ENCODE data around the gene ZNF416. TPM values are rescaled to one million over a fixed set of nuclear protein-coding genes. Genes with fewer than 3 reads are reported as not detected.

The ZNF416 gene
- total RNA-seq, 1 experiment from 2014 or later = 8.7 TPM

DNA sequence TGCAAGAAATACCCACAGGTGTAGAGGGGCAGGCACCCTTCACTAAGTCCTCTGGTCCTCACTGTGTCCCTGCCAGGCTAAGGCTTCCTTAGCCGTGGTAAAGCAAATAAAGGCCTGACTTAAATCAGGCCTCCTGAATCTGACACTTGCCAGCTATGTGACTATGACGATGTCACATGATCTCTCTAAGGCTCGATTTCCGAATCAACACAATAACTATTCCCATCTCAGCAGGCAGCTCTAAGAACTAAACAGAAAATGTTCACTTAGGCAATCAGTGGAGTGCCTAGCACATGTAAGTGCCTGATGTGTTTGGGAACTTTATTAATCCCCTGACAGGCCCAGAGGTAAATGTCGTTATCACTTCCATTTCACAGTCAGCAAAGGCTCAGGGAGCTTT lies 21.1 kb downstream of the ZNF416 start:
- peaks cover 7% of the 10 kb centered on the region for H3K4me1 ChIP-seq (ENCODE audit: control insufficient read depth, insufficient read depth, low read length)
- ChIA-PET POLR2A (no interaction called here), CTCF (no interaction called here)
- no peak overlapping the region for H3K27ac ChIP-seq (ENCODE audit: low read length)
- intact Hi-C loops (cut with micrococcal nuclease; ENCODE audit: unreplicated experiment) (no loop called here), in situ Hi-C loops (cut with HindIII; ENCODE audit: low pct_unique_long_range_greater_than_20kb, low sequenced_read_pairs) (no loop called here)
- H3K36me3 ChIP-seq (ENCODE audit: control insufficient read depth, insufficient read depth, low read length) = no peaks in the 10 kb centered on the region
- BruUV-seq (replicated peaks) = no TSS peak
- no peaks in the 10 kb centered on the region for H3K27me3 ChIP-seq (ENCODE audit: control insufficient read depth, insufficient read depth, low read length)
- TF ChIP-seq, protein P1, sequence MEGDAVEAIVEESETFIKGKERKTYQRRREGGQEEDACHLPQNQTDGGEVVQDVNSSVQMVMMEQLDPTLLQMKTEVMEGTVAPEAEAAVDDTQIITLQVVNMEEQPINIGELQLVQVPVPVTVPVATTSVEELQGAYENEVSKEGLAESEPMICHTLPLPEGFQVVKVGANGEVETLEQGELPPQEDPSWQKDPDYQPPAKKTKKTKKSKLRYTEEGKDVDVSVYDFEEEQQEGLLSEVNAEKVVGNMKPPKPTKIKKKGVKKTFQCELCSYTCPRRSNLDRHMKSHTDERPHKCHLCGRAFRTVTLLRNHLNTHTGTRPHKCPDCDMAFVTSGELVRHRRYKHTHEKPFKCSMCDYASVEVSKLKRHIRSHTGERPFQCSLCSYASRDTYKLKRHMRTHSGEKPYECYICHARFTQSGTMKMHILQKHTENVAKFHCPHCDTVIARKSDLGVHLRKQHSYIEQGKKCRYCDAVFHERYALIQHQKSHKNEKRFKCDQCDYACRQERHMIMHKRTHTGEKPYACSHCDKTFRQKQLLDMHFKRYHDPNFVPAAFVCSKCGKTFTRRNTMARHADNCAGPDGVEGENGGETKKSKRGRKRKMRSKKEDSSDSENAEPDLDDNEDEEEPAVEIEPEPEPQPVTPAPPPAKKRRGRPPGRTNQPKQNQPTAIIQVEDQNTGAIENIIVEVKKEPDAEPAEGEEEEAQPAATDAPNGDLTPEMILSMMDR (IDR thresholded peaks at IDR 0.05) = no peak
- no peak for TF ChIP-seq POLR2AphosphoS5 (IDR thresholded peaks at IDR 0.05; ENCODE audit: low read depth, low read length)
- no peak for TF ChIP-seq SIN3A (IDR thresholded peaks at IDR 0.05; ENCODE audit: borderline replicate concordance, insufficient read depth, low read depth, low read length)
- TF ChIP-seq TCF7L2 (IDR thresholded peaks at IDR 0.05; ENCODE audit: low read depth, low read length) = no peak
- TF ChIP-seq, protein P2, sequence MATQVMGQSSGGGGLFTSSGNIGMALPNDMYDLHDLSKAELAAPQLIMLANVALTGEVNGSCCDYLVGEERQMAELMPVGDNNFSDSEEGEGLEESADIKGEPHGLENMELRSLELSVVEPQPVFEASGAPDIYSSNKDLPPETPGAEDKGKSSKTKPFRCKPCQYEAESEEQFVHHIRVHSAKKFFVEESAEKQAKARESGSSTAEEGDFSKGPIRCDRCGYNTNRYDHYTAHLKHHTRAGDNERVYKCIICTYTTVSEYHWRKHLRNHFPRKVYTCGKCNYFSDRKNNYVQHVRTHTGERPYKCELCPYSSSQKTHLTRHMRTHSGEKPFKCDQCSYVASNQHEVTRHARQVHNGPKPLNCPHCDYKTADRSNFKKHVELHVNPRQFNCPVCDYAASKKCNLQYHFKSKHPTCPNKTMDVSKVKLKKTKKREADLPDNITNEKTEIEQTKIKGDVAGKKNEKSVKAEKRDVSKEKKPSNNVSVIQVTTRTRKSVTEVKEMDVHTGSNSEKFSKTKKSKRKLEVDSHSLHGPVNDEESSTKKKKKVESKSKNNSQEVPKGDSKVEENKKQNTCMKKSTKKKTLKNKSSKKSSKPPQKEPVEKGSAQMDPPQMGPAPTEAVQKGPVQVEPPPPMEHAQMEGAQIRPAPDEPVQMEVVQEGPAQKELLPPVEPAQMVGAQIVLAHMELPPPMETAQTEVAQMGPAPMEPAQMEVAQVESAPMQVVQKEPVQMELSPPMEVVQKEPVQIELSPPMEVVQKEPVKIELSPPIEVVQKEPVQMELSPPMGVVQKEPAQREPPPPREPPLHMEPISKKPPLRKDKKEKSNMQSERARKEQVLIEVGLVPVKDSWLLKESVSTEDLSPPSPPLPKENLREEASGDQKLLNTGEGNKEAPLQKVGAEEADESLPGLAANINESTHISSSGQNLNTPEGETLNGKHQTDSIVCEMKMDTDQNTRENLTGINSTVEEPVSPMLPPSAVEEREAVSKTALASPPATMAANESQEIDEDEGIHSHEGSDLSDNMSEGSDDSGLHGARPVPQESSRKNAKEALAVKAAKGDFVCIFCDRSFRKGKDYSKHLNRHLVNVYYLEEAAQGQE (IDR thresholded peaks at IDR 0.05; ENCODE audit: insufficient read depth in 1 of 2, low read depth in 2 of 2, low read length in 1 of 2) = no peak
- ATAC-seq = no peak
- H3K9me3 ChIP-seq (ENCODE audit: control insufficient read depth, insufficient read depth, low read depth, low read length) = peaks cover 23% of the 10 kb centered on the region; the same call in 1 of the 2 replicates
- H3K4me3 ChIP-seq (ENCODE audit: low read depth in 2 of 2, low read length in 2 of 2) = no peak overlapping the region
- no peak for DNase-seq (ENCODE audit: low read depth, low spot score)

DNA sequence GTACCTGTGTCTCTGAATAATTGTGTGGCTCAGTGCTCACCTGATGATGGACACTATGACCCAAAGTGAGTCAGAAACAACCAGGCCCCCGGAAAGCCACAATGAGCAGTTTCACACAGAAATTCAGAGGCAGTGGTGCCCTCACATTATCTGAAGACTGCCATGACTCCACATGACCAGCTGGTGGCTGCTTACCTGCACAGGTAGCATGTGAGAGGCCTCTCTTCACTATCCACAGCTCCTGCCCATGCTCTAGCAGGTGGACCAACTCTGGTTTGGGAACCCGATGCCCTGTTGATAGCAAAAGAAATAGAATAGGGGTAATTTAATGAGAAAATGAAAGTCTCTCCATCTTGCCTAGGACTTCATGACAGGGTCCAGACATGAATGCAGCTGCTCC lies 26.3 kb downstream of the ZNF416 start:
- Histone ChIP-seq H3K4me3 (ENCODE audit: low read depth in 2 of 2, low read length in 2 of 2) (no peak overlapping the region), H3K27me3 (ENCODE audit: control insufficient read depth, insufficient read depth, low read length) (no peaks in the 10 kb centered on the region), H3K9me3 (ENCODE audit: control insufficient read depth, insufficient read depth, low read depth, low read length) (peaks cover 28% of the 10 kb centered on the region), H3K36me3 (ENCODE audit: control insufficient read depth, insufficient read depth, low read length) (peaks cover 8% of the 10 kb centered on the region), H3K27ac (ENCODE audit: low read length) (no peak overlapping the region), H3K4me1 (ENCODE audit: control insufficient read depth, insufficient read depth, low read length) (no peaks in the 10 kb centered on the region)
- DNase-seq (ENCODE audit: low read depth, low spot score) = no peak
- TF ChIP-seq, protein P2 (IDR thresholded peaks at IDR 0.05; ENCODE audit: insufficient read depth in 1 of 2, low read depth in 2 of 2, low read length in 1 of 2) = no peak
- TF ChIP-seq, protein P1 (IDR thresholded peaks at IDR 0.05) = no peak
- no peak for TF ChIP-seq POLR2AphosphoS5 (IDR thresholded peaks at IDR 0.05; ENCODE audit: low read depth, low read length)
- TF ChIP-seq SIN3A (IDR thresholded peaks at IDR 0.05; ENCODE audit: borderline replicate concordance, insufficient read depth, low read depth, low read length) = no peak
- no peak for TF ChIP-seq TCF7L2 (IDR thresholded peaks at IDR 0.05; ENCODE audit: low read depth, low read length)
- intact Hi-C loops (cut with micrococcal nuclease; ENCODE audit: unreplicated experiment) (no loop called here), in situ Hi-C loops (cut with HindIII; ENCODE audit: low pct_unique_long_range_greater_than_20kb, low sequenced_read_pairs) (no loop called here)
- ChIA-PET POLR2A (no interaction called here), CTCF (no interaction called here)
- no TSS peak for BruUV-seq (replicated peaks)
- ATAC-seq = no peak

All from Panc1 (cell line).